SJSA1 (cell line): ENCODE results near the gene PPARD. TPM values are rescaled to one million over a fixed set of nuclear protein-coding genes. Genes with fewer than 3 reads are reported as not detected.

ENCODE experiments used
- DNase-seq, 2 experiments: peaks; one replicate each; pipeline ENCODE4 v3.0.0-alpha.2; 2015 to 2020; ENCODE audit warnings: low spot score in 2 of 2, low read depth in 1 of 2
- H3K27ac ChIP-seq: fragments of 250-450 bp; sonication (Bioruptor Pico); 2 replicates; pipeline ENCODE4 v1.5.1; 2020; ENCODE audit warnings: mild to moderate bottlenecking, moderate library complexity
- H3K27me3 ChIP-seq: fragments of 250-450 bp; sonication (Bioruptor Pico); replicated peaks from 2 replicates; pipeline ENCODE4 v1.5.1; 2020; ENCODE audit warnings: mild to moderate bottlenecking, moderate library complexity
- H3K36me3 ChIP-seq: fragments of 250-450 bp; sonication (Bioruptor Pico); 2 replicates; pipeline ENCODE4 v1.5.1; 2020; ENCODE audit warnings: mild to moderate bottlenecking
- H3K4me1 ChIP-seq: fragments of 250-450 bp; sonication (Bioruptor Pico); replicated peaks from 2 replicates; pipeline ENCODE4 v1.6.1; 2021; ENCODE audit warnings: mild to moderate bottlenecking
- H3K4me3 ChIP-seq: fragments of 250-450 bp; sonication (Bioruptor Pico); 2 replicates; pipeline ENCODE4 v1.5.1; 2020; ENCODE audit warnings: mild to moderate bottlenecking
- H3K9me3 ChIP-seq: fragments of 250-450 bp; sonication (Bioruptor Pico); replicated peaks from 2 replicates; pipeline ENCODE4 v1.5.1; 2020; ENCODE audit warnings: mild to moderate bottlenecking
- total RNA-seq: library from RNA; depleted of rRNA; stranded (reverse); fragments of >200 nt; shearing (Covaris generic); gene quantifications from 2 replicates; pipeline ENCODE4 v1.2.3, GENCODE V29; 2014; rRNA removed

The PPARD gene
- 7.4 and 10.3 TPM in 2 replicates for total RNA-seq

- Histone ChIP-seq H3K4me1 (peaks cover 10% of the 10 kb centered on the region), H3K27me3 (no peaks in the 10 kb centered on the region; the same call in 1 of the 2 replicates), H3K36me3 (peaks cover 32% of the 10 kb centered on the region), H3K27ac (peak within 1 kb of the TSS; percentile 49), H3K4me3 (peak within 1 kb of the TSS; percentile 72), H3K9me3 (no peaks in the 10 kb centered on the region)
- DNase-seq: peak; percentile 96 to 98
Observed at GRCh38 chr6:35342258-35343091, at the start of gene PPARD. Gene PPARD (plus strand): TSS chr6:35342558. CDS start chr6:35411088, 68,530 bp downstream.

GRCh38 chr6:35293681-35294080 lies 48.7 kb upstream of the PPARD start:
- Histone ChIP-seq H3K27me3 (no peaks in the 10 kb centered on the region), H3K4me3 (no peak overlapping the region), H3K4me1 (no peaks in the 10 kb centered on the region), H3K27ac (no peak overlapping the region), H3K36me3 (peaks cover 51% of the 10 kb centered on the region), H3K9me3 (no peaks in the 10 kb centered on the region)
- DNase-seq: no peak

DNA sequence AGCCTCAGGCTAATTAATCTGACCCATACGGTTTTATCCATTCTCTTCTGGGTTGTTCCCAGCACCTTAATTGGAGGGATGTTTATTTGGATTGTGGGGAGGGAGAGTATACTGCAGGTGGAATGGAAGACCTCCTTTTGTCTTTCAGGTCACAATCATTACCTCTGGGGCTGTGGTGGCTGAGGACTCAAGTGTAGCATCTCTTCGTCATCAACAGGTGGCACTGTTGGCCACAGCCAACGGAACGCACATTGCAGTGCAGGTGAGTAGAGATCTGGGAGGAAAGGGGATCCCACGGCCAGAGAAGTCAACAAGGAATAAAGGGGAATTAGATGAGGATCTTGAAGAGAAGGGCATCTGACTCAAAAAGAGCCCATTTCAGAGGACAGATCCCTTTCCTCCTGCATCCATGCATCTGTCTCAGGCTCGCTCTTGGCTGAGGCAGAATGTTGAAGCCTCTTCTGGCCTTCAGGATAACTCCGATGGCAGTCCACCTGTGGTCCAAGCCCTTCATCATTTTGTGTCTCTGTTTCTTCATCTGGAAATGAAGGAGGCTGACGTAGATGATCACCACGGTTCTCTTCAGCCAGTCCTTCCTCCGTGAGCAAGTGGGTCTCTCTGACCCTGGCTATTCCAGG lies 47.9 kb upstream of the PPARD start:
- H3K27ac ChIP-seq: no peak overlapping the region
- H3K36me3 ChIP-seq: peaks cover 45% of the 10 kb centered on the region
- H3K27me3 ChIP-seq: no peaks in the 10 kb centered on the region
- peak in 1 of 2 experiments; percentile 19 for DNase-seq
- H3K9me3 ChIP-seq: no peaks in the 10 kb centered on the region
- H3K4me1 ChIP-seq: no peaks in the 10 kb centered on the region
- H3K4me3 ChIP-seq: no peak overlapping the region

DNA sequence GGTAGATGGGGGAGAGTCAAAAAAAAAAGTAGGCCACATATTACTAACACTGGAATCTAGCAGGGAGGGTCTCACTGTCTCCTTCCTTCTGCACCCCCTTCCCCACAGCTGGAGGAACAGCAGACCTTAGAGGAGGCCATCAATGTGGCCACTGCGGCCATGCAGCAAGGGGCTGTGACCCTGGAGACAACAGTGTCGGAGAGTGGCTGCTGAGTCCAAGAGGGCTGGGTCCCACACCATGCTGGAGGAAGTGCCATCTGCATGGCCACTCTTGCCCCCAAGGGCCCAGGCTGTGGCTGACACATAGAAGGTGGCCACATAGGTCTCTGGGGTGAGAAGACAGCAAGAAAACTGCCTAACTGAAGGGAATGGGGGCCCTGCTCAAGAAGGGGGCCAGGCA lies 47.3 kb upstream of the PPARD start:
- H3K27ac ChIP-seq: no peak overlapping the region
- H3K27me3 ChIP-seq: no peaks in the 10 kb centered on the region
- no peak overlapping the region for H3K4me3 ChIP-seq
- DNase-seq: no peak
- H3K4me1 ChIP-seq: no peaks in the 10 kb centered on the region
- no peaks in the 10 kb centered on the region for H3K9me3 ChIP-seq
- peaks cover 42% of the 10 kb centered on the region for H3K36me3 ChIP-seq

- H3K36me3 ChIP-seq: peaks cover 38% of the 10 kb centered on the region
- H3K4me1 ChIP-seq: no peaks in the 10 kb centered on the region
- H3K9me3 ChIP-seq: no peaks in the 10 kb centered on the region
- H3K4me3 ChIP-seq: no peak overlapping the region
- DNase-seq: no peak
- no peak overlapping the region for H3K27ac ChIP-seq
- H3K27me3 ChIP-seq: no peaks in the 10 kb centered on the region
Observed at GRCh38 chr6:35295521-35296315, 46.6 kb upstream of the PPARD start.

DNA sequence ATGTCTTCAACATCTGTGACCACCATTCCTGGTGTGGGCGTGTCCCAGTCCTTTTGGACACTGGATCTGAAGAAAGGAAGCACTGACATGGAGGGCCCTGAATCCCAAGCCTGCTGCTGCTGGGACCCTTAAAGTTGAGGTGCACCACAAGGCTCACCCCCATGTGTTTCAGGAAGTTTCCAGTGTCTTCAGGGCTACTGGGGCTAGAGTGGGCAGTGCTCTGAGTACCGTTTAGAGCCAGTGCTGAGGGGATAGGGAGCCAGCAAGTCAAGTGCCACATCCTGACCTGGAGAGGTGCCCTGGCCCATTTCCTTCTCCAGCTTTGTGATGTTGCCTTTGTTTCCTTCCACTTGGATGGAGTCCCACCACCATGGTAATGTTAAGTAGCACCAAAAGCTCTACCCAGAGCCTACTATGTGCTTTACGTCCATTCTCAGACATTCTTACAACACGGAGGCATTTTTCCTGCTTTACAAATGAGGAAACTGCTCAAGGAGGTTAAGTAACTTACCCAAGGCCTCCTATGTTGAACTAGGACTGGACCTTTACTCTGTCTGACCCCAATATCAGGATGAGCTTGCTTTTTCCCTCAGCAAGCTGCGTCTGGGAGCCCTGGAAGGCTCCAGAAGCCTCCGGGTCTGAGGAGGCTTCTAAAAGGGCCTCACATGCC lies 45.3 kb upstream of the PPARD start:
- Histone ChIP-seq H3K9me3 (no peaks in the 10 kb centered on the region), H3K4me1 (no peaks in the 10 kb centered on the region), H3K27me3 (no peaks in the 10 kb centered on the region), H3K36me3 (peaks cover 26% of the 10 kb centered on the region), H3K4me3 (no peak overlapping the region), H3K27ac (no peak overlapping the region)
- no peak for DNase-seq

GRCh38 chr6:35297601-35298481 lies 44.5 kb upstream of the PPARD start, which contains the start of gene DEF6:
Gene DEF6 (plus strand): TSS chr6:35297818. CDS start chr6:35297857, 39 bp downstream.
- DNase-seq: no peak
- Histone ChIP-seq H3K4me3 (no peak within 1 kb of the TSS), H3K27me3 (no peaks in the 10 kb centered on the region)

GRCh38 chr6:35298625-35299140 lies 43.7 kb upstream of the PPARD start:
- DNase-seq: no peak
- H3K4me3 ChIP-seq: no peak overlapping the region
- no peaks in the 10 kb centered on the region for H3K4me1 ChIP-seq
- H3K36me3 ChIP-seq: peaks cover 13% of the 10 kb centered on the region
- no peak overlapping the region for H3K27ac ChIP-seq
- no peaks in the 10 kb centered on the region for H3K27me3 ChIP-seq
- no peaks in the 10 kb centered on the region for H3K9me3 ChIP-seq

More at GRCh38 chr6:35297601-35298481, 44.5 kb upstream of the PPARD start, which contains the start of gene DEF6:
- Histone ChIP-seq H3K9me3 (no peaks in the 10 kb centered on the region), H3K27ac (no peak within 1 kb of the TSS), H3K36me3 (peaks cover 21% of the 10 kb centered on the region), H3K4me1 (no peaks in the 10 kb centered on the region)

DNA sequence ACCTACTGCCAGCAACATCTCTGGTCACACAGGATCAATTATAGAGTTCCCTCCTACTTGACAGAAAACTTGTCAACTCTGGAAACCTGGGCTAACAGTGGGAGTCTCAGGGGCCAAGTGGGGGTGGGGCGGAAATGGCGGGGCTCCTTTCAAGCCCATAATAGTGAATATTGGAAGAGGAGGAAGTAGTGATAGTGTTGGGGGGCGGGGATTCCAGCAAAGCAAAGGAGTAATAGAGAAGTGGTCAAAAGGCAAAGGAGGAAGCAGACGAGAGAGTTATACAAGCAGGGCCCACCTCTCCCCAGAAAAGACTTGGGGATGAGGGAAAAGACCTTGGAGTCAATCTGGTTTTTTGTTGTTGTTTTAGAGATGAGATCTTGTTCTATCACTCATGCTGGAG lies 42.7 kb upstream of the PPARD start:
- DNase-seq: no peak
- no peak overlapping the region for H3K4me3 ChIP-seq
- peaks cover 9% of the 10 kb centered on the region for H3K36me3 ChIP-seq
- H3K9me3 ChIP-seq: no peaks in the 10 kb centered on the region
- no peaks in the 10 kb centered on the region for H3K4me1 ChIP-seq
- no peak overlapping the region for H3K27ac ChIP-seq
- no peaks in the 10 kb centered on the region for H3K27me3 ChIP-seq

DNA sequence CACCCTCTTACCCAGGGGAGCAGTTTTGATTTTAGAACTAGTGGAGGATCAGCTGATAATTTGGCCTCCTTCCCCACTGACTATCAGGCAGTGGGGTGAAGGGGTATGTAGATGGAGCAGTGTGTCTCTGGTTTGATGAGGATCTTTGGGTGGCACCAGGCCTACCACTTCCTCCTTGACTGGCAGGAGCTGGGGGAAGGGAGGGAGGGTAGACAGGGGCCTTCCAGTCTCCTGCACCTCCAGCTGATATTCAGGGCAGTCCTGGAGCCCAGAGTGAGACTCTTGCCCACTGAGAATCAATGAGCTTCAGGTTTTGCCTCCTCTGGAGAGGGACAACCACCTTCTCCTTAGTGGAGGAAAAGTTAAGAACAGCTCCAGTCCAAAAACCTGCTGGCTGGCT lies 41.5 kb upstream of the PPARD start:
- no peak overlapping the region for H3K27ac ChIP-seq

GRCh38 chr6:35302604-35303241 lies 39.6 kb upstream of the PPARD start:
- no peaks in the 10 kb centered on the region for H3K9me3 ChIP-seq
- H3K27ac ChIP-seq: no peak overlapping the region
- H3K4me1 ChIP-seq: no peaks in the 10 kb centered on the region
- no peaks in the 10 kb centered on the region for H3K36me3 ChIP-seq
- DNase-seq: no peak
- no peaks in the 10 kb centered on the region for H3K27me3 ChIP-seq
- H3K4me3 ChIP-seq: no peak overlapping the region

More for the DNA sequence above, 41.5 kb upstream of the PPARD start:
- H3K36me3 ChIP-seq: no peaks in the 10 kb centered on the region
- H3K9me3 ChIP-seq: no peaks in the 10 kb centered on the region
- H3K27me3 ChIP-seq: no peaks in the 10 kb centered on the region
- no peak overlapping the region for H3K4me3 ChIP-seq
- DNase-seq: no peak
- no peaks in the 10 kb centered on the region for H3K4me1 ChIP-seq

GRCh38 chr6:35304299-35304698 lies 38.1 kb upstream of the PPARD start:
- Histone ChIP-seq H3K4me1 (no peaks in the 10 kb centered on the region), H3K27ac (no peak overlapping the region), H3K36me3 (no peaks in the 10 kb centered on the region), H3K4me3 (no peak overlapping the region), H3K27me3 (no peaks in the 10 kb centered on the region), H3K9me3 (no peaks in the 10 kb centered on the region)
- no peak for DNase-seq
